EL (cell line): ENCODE measurements around the gene WRNIP1.

Experiments
- DNase-seq: peaks from one replicate; pipeline ENCODE4 v3.0.0-alpha.2; 2016

WRNIP1 gene

GRCh38 chr6:2765166-2765895 lies at the start of gene WRNIP1:
WRNIP1 (plus strand) TSS chr6:2765393; CDS start chr6:2765623, 230 bp downstream.
- peak; percentile 99 for DNase-seq

DNA sequence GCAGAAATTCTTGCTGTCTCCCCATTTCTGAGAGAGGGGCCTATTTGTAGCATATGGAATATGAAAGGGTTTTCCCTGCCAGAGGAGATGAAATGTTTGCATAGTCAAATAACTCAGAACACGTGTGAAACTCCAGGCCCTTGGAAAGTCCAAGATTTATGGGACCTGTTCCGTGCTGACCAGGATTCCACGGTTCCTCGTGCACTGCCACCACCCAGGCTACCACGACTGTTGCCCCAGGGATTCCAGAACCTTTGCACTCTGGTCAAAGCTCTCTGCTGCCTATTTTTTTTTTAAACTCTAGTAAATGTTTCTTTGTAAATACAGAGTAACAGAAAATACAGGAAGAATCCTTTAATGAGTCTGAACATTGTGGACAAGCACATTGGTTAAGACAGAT lies 49.5 kb upstream of the WRNIP1 start:
- DNase-seq = no peak

GRCh38 chr6:2716936-2717700 lies 48.1 kb upstream of the WRNIP1 start:
- no peak for DNase-seq

DNA sequence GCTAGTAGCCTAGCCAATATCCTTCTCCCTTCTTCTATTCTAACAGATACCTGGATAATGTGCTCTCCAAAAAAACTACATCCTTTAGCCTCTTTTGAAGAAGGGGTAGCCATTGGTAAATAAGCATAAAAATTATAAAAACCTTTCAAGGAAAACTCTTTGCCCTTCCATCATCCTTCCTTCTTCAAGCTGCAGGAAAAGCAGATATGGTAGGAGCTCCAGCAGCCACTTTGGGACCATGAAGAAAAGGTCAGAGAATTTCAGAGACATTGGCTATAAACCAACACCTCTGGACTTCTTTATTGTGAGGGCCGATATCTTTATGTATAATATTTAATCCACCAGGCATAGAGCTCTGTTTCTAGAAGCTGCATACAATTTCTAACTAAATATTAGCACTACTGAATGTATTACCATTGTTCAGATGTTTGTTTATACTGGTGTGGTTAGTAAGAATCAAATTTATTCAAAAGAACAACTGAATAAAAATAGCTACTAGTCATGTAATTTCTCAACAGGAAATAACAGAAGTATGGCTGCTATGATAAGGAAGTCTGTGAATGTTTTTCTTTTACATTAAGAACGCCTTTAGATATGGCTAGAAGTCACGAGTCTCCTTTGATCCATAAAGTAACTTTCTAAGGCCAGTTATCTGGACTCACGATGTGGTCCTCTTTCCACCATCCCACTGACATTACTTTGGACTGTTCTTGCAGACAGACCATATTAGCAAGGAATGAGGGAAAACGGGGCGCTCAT lies 46.7 kb upstream of the WRNIP1 start:
- DNase-seq = no peak

DNA sequence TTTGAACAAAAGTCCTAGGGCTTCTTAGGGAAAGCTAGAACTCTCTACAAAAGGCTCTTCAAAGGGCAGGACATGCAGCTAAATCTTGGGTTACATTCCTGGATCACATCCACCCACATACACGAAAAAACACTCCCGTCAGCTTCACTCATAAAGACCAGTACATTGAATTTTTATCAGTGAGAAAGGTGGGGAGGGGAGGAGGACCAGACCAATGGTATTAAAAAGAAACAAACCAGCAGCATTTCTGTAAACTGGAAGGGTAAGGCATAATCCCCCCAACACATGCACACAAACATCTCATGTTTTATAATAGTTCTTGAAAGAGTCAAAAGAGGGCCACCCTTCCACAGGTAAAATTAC lies 46.1 kb upstream of the WRNIP1 start:
- DNase-seq = no peak

DNA sequence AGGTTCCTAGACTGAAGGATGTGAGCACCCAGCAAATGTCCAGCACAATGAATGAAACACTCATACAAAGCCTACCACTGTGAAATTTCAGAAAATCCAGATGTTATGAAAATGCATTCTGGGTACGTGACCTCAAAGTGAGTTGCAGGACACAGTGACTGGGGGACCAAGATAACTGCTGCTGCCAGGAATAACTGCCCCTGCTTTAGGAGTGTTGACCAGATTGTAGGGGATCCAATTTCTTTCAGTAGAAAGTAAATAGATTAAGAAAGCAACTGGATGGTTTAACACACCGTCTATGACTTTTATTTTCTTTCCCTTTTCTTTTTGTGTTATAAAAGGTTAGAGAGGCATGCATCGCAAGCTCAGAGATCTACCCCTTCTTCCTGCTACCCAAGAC lies 44.0 kb upstream of the WRNIP1 start:
- DNase-seq = no peak

- no peak for DNase-seq
These were observed 39.7 kb upstream of the WRNIP1 start for GRCh38 chr6:2725364-2725988.

DNA sequence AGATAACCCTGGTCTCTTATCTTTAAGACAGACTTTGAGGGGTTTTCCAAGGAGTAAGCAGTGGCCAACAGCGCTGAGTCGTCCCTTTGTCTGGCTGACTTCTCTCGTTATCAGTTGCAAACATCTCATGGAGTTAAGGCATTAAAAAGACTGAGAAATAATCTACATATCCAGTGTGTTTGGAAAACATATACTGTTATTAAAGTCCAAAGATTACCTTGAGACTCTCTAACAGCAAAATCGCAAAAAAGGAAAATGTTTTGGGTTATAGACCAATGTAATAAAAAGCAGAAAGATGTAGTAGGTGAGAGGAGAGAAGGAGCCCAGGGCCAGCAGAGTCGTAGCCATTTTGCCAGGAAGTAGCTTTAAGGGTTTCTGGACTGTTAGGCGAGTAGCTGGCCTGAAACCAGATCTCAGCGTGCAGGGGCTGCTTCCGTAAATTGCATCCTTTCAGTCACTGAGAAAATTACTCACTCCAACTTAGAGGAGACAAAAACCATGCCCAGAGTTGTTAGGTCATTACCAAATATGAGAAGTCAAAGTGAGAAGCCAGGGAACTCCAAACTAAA lies 39.1 kb upstream of the WRNIP1 start:
- peak; percentile 62 for DNase-seq

DNA sequence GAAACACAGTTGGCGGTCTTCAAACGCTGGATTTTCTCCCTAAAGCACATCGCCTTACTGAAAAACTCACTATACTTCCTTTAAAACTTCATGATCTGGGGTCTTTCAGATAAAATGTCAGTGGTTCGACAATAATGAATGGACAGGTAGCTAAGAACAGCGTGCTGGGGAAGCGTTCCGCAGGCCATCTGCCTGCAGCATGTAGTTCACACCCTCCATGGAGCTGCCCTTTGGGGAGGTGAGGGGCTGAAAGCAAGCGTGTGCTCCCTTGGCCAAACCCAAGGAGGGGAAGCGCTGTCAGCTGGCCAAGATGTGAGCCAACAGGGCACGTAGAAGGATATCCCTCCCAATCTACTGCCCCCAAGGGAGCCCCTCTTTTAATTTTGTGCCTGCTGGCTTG lies 35.3 kb upstream of the WRNIP1 start:
- no peak for DNase-seq

DNA sequence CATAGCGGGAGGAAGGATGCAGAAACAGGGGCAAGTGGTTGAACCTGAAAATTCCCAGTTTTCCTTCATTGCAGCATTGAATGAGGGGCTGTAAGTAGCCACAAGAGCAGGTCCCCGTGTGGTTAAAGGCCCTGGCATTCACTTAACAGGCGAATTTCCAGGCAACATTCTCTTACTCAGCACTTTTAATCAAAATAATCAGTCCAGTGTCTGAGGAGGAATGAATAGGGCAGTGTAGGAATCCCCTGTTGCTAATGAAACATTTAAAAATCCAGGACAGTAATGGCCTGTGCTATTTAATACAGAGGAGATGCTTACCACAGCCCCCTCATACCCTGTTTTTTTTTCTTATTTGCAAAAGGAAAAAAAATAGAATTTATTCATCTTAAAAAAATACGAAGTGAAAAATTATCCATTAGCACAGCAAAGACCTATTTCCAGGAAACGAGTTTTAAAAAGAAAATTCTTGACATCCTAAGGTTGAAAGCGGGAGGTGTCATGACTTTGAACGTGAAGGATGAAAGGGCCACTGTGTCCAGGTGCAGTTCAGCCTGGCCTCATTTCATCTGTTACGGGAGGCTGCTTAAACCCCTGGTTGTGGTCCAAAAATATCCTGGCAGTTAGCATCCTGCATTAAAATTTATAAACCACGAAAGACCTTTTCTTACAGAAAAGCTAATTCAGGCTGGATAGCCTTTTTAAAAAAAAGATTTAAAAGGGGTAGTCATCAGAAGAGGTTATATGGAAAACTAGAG lies 34.7 kb upstream of the WRNIP1 start:
- DNase-seq = no peak

- peak; percentile 18 for DNase-seq
These were observed 33.8 kb upstream of the WRNIP1 start for GRCh38 chr6:2731281-2731909.

GRCh38 chr6:2732503-2733089 lies 32.6 kb upstream of the WRNIP1 start:
- DNase-seq = no peak

DNA sequence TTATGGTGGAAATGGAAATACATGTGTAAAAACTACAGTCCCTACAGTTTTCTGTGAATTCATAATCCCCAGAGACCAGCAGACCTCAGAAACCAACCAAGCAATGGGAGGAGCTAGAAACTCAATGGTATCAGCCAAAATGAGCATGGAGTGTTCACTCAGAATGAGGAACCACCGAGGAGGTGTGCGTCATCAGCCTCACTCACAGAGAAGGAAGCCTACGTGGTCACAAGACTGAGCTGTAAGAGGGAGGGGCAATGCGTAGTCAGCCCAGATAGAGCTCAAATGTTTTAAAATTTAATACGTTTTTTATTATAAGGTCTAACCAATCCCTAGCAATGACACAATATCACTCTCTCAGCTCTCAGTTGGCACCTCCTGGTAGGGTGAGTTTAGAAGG lies 31.9 kb upstream of the WRNIP1 start:
- DNase-seq = no peak

GRCh38 chr6:2733736-2734480 lies 31.3 kb upstream of the WRNIP1 start:
- DNase-seq = no peak

DNA sequence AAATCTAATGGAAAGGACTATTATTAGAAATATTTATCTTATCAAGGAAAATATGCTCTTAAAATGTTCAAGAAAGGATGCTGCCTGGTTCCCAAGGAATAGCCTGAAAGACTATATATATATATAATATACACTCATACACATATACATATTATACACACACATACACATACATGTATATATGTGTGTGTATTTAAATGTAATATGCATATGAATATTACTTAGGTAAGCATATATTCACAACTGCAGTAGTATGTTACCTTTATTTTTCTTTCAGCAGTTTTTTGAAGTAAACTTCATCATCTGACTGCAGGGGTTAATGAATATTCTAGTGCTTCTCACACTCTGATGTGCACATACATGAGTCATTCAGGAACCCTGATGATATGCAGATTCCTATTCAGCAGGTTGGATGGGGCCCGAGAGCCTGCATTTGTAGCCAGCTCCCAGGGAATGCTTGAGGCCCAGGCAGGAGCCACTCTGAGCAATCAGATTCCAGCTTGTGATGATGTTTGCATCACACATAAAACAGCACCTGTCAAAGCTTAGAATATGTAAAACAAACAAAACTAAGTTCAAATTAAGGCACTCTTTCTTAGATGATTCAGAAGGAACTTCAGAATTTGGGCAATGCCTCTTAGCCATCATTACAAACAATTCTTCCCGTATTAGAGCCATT lies 30.6 kb upstream of the WRNIP1 start:
- DNase-seq = no peak

GRCh38 chr6:2737885-2738284 lies 27.3 kb upstream of the WRNIP1 start:
- no peak for DNase-seq

DNA sequence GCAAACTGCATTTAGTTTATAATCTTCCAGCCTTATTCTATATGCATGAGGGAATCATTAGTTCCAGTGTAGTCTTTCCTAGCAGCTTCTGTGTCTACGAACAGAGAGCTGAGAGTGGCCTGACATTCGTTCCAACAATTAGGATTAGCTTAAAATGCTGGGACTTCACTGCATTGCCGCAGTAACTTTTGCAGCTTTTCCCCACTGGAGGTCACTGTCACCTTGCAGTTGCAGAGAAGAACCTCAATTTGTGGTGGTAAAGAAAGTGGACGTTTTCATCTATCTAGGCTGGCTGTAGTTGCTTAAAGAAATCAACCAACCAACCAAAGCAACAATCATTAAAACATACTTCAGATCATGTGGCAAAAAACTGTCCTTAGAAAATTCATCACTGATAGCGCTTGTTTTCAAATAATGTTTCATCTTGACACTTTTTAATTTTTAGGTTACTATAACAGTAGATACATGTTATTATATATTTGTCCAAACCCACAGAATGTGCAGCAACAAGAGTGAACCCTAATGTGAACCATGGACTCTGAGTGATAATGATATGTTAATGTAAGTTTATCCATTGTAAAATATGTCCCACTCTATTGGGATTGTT lies 26.7 kb upstream of the WRNIP1 start:
- DNase-seq = peak; percentile 60

DNA sequence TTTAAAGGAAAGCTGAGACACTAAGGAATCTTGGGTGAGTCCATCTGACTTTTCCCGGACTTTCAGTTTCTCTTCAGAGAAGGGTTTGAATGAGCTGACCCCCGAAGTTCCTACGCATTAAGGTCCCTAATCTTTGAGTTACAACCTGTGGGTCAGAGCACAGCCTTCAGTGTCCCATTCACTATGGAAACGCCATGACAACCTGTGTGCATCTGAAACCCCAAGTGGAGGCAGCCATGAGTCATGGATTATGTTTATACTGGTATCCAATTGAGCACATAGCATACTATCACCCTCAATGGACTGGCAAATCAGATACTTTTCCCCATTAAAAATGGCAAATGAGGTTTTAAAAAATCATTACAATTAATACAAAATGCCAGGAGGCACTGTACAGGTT lies 25.9 kb upstream of the WRNIP1 start:
- DNase-seq = peak; percentile 64

DNA sequence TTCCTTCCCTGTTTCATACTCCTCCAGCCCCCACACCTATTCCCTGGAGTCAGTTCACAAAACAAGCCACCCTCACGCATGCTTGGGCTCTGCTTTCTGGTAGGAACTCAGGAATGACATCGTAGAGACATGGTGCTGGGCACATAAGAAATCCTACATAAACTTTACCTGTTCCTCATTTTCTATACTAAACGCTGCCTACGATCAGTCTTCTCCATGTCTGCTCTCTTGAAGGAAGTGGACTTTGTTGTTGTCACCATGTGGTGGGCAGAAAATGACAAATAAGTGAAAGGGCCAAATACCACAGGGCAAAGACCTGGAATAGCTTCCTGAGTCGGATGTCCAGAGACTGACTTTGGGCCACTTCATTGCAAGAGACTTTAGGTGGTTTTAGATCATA lies 24.6 kb upstream of the WRNIP1 start:
- no peak for DNase-seq

DNA sequence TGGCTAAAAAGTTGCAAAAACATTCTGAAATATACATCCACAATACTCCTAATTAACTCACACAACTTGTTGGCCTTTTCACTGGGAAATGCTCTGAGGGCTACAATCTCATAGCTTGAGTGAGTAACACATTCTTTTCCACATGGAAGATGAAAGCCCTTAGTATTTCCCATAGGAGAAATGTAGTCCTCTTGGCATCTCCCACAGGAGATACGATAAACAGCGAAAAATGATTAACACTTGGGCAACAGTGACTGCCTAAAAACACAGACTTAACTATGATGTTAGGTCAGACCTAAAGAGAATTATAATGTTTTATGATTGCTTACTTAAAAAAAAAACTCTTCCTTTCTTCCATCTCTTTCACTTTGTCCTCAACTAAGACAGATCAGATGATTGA lies 23.4 kb upstream of the WRNIP1 start:
- no peak for DNase-seq
